A549 (cell line): Measurements from ENCODE around the gene BCAS3. TPM values are rescaled to one million over a fixed set of nuclear protein-coding genes. Genes with fewer than 3 reads are reported as not detected.

Experiments used
- ATAC-seq, 2 experiments: fragments of 200-7000 bp in 1 of 2; fragments of >200 bp in 1 of 2; cut with Nextera tagmentation in 1 of 2; cut with Tn5 transposase in 1 of 2; 3 replicates each; pipeline versions ENCODE4 v1.8.0 to v1.9.1; 2018 to 2020; ENCODE audit warnings: mild to moderate bottlenecking in 1 of 2, moderate library complexity in 1 of 2
- CTCF ChIA-PET: fragments of 300-600 bp; sonication (Branson Sonifier 250); formaldehyde crosslinking; extraction: SDS; loops from one replicate; lab custom pipeline; 2021; ENCODE audit warnings: antibody characterized with exemption, inconsistent platforms; lab: Yijun Ruan, JAX
- POLR2A ChIA-PET: fragments of 350-600 bp; formaldehyde crosslinking; extraction: SDS; loops from one replicate; lab custom pipeline; 2021; ENCODE audit warnings: antibody characterized with exemption, inconsistent platforms; lab: Yijun Ruan, JAX
- DNase-seq, 2 experiments: peaks; one replicate each; pipeline versions ENCODE4 v3.0.0 to v3.0.0-alpha.2; 2011 to 2016; ENCODE audit warnings: low read depth in 1 of 2, low spot score in 1 of 2
- FAIRE-seq: peaks from 2 replicates; lab custom pipeline; 2011; peaks lifted over from hg19 to GRCh38; lab: Jason Lieb, UNC
- H3K27ac ChIP-seq, 2 experiments: fragments of >200 bp; sonication (Bioruptor Twin); formaldehyde crosslinking; 3 replicates each; pipeline ENCODE4 v1.5.1; 2016 to 2017
- H3K4me1 ChIP-seq: fragments of >200 bp; sonication (Bioruptor Twin); formaldehyde crosslinking; 3 replicates; pipeline ENCODE4 v1.6.1; 2016
- H3K4me2 ChIP-seq: fragments of >200 bp; sonication (Bioruptor Twin); formaldehyde crosslinking; 3 replicates; pipeline ENCODE4 v1.6.1; 2016
- H3K4me3 ChIP-seq: fragments of >200 bp; sonication (Bioruptor Twin); formaldehyde crosslinking; 3 replicates; pipeline ENCODE4 v1.5.1; 2016
- H3K9me3 ChIP-seq: fragments of >200 bp; sonication (Bioruptor Twin); formaldehyde crosslinking; 3 replicates; pipeline ENCODE4 v1.6.1; 2016
- CBX8 ChIP-seq: fragments of 200-600 bp; sonication (generic); IDR thresholded peaks from 2 replicates; pipeline ENCODE4 v1.6.1; 2016
- CHD2 ChIP-seq: fragments of 150-350 bp; IDR thresholded peaks from 2 replicates; pipeline ENCODE4 v1.6.1; 2014; ENCODE audit warnings: low read length; ENCODE audit not compliant: partially characterized antibody
- EP300 ChIP-seq, 2 experiments: fragments of >200 bp; sonication (Bioruptor Twin); formaldehyde crosslinking; IDR thresholded peaks; 2 replicates in 1 of 2; 3 replicates in 1 of 2; pipeline ENCODE4 v1.6.1; 2016 to 2017
- FOSB ChIP-seq: fragments of 250-450 bp; sonication (Bioruptor Pico); IDR thresholded peaks from 2 replicates; pipeline ENCODE4 v1.5.0; 2020; ENCODE audit warnings: mild to moderate bottlenecking, moderate library complexity
- FOSL2 ChIP-seq, 2 experiments: fragments of 450-650 bp in 1 of 2; fragments of >200 bp in 1 of 2; sonication (Bioruptor Twin) in 1 of 2; formaldehyde crosslinking; IDR thresholded peaks; 2 replicates each; pipeline versions ENCODE4 v1.5.0 to v1.6.1; 2016 to 2020; ENCODE audit warnings: mild to moderate bottlenecking in 1 of 2, moderate library complexity in 1 of 2
- FOXS1 ChIP-seq: fragments of 250-450 bp; sonication (Bioruptor Pico); IDR thresholded peaks from 2 replicates; pipeline ENCODE4 v1.5.0; 2020; ENCODE audit warnings: mild to moderate bottlenecking, moderate library complexity
- HOXA7 ChIP-seq: fragments of 250-450 bp; sonication (Bioruptor Pico); IDR thresholded peaks from 2 replicates; pipeline ENCODE4 v1.5.0; 2020; ENCODE audit warnings: mild to moderate bottlenecking, moderate library complexity
- JUNB ChIP-seq: fragments of >200 bp; sonication (Bioruptor Twin); formaldehyde crosslinking; IDR thresholded peaks from 2 replicates; pipeline ENCODE4 v1.6.1; 2016
- MAZ ChIP-seq: fragments of 150-350 bp; IDR thresholded peaks from 2 replicates; pipeline ENCODE4 v1.6.1; 2014; ENCODE audit warnings: antibody characterized with exemption, low read depth, low read length, borderline replicate concordance
- NFE2L2 ChIP-seq: fragments of 150-350 bp; conservative IDR thresholded peaks from 2 replicates; pipeline ENCODE4 v1.6.1; 2014; ENCODE audit warnings: low read length
- NPAS2 ChIP-seq: fragments of 250-450 bp; sonication (Bioruptor Pico); IDR thresholded peaks from 2 replicates; pipeline ENCODE4 v1.8.0; 2022; ENCODE audit warnings: mild to moderate bottlenecking, moderate library complexity, borderline replicate concordance
- PBX3 ChIP-seq: IDR thresholded peaks from 2 replicates; pipeline ENCODE4 v1.6.1; 2012
- POLR2A ChIP-seq: IDR thresholded peaks from 2 replicates; pipeline ENCODE4 v1.6.1; 2012; ENCODE audit warnings: mild to moderate bottlenecking, low read length
- POLR2AphosphoS2 ChIP-seq: conservative IDR thresholded peaks from 2 replicates; pipeline ENCODE4 v1.6.1; 2012; ENCODE audit warnings: low read length, improper control_type of control experiment, inconsistent platforms
- RCOR1 ChIP-seq: fragments of 150-350 bp; IDR thresholded peaks from 2 replicates; pipeline ENCODE4 v1.6.1; 2014; ENCODE audit warnings: antibody characterized with exemption, low read length, low read depth
- RFX5 ChIP-seq: fragments of 450-650 bp; IDR thresholded peaks from 2 replicates; pipeline ENCODE4 v1.7.1; 2014; ENCODE audit warnings: antibody characterized with exemption, mild to moderate bottlenecking, moderate library complexity
- SMC3 ChIP-seq: fragments of >200 bp; sonication (Bioruptor Twin); formaldehyde crosslinking; IDR thresholded peaks from 3 replicates; pipeline ENCODE4 v1.6.1; 2018; ENCODE audit warnings: inconsistent platforms
- SREBF2 ChIP-seq: fragments of 450-650 bp; IDR thresholded peaks from 2 replicates; pipeline ENCODE4 v1.6.1; 2014; ENCODE audit warnings: mild to moderate bottlenecking, moderate library complexity
- ZC3H11A ChIP-seq: fragments of 450-650 bp; IDR thresholded peaks from 2 replicates; pipeline ENCODE4 v1.6.1; 2014; ENCODE audit warnings: antibody characterized with exemption, mild to moderate bottlenecking
- ZNF302 ChIP-seq: fragments of 250-450 bp; sonication (Bioruptor Pico); IDR thresholded peaks from 2 replicates; pipeline ENCODE4 v1.9.0; 2021; ENCODE audit warnings: inconsistent platforms, mild to moderate bottlenecking, moderate library complexity
- WGBS: methylation state at CpG from one replicate; pipeline ENCODE4 v1.1.6; 2017; ENCODE audit errors: missing lambda C conversion rate; 5-methylcytosine and 5-hydroxymethylcytosine counted together
- polyA plus RNA-seq, 4 experiments: library from polyadenylated mRNA; depleted of rRNA in 3 of 4; stranded (reverse); fragments of >200 nt; fragmentation: RNase III in 1 of 4; extraction: RNeasy Plus Mini Kit Qiagen cat#74134 plus additional on column Dnase treatment in 1 of 4; gene quantifications; 2 replicates in 3 of 4; 3 replicates in 1 of 4; pipeline ENCODE4 v1.2.3, GENCODE V29; 2011 to 2017

BCAS3 gene
- polyA plus RNA-seq, 2 of the 4 experiments (the other 2 are of a cell fraction) = 14.7 to 43.4 TPM

DNA sequence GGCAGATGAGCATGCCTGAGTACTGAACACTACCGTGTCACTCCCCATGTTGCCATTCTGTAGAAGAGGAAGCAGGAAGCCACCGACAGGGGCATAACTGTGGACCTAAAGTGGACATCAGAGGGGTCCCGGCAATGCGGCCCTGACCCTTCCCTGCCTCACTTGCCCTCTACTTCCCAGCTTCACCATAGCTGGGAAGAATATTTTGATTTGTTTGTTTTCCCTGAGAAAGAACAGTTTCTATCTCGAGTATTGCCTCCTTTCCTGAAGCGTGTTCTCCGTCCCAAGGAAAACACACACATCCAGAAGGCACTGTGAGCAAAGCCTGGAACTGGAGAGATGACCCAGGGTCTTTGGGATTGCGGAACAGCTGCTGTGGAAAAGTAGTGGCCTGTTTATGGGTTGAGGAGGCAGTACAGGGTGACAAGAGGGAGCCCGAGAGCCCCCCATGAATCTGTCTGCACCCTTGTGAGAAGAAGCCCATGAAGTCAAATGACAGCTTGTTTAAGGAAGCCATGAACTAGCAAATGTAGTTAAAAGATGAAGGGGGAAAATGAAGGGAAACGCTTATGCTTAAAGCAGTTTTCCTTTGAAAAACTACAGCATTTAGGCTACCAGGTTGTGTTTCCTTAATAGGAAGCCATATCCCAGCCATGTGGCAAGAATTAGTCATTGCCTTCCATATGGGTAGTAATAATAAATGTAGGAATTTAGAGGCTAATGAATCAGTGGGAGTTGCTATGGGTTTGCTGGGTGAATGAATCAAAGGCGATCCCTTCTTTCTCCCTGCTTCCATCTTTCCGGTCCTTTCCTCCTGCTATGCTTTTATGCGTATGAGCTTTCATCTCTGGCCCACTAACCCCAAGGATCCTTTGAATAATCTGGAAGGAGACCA, 632.0 kb downstream of the BCAS3 start:
- ATAC-seq (no peak), DNase-seq (no peak), FAIRE-seq (no peak)
- no peaks in the 10 kb centered on the region for H3K9me3 ChIP-seq
- peak overlapping the region; percentile 26 to 76 for H3K27ac ChIP-seq
- TF ChIP-seq NFE2L2 (no peak), FOSL2 (IDR thresholded peaks at IDR 0.05) (no peak), FOSL2 (CRISPR knock-in tag; IDR thresholded peaks at IDR 0.05) (0 out of 2 replicates have a peak, but pooled peaks have one; percentile 11)
- H3K4me1 ChIP-seq = peaks cover 33% of the 10 kb centered on the region
- H3K4me3 ChIP-seq = no peak overlapping the region
- ChIA-PET CTCF (interaction anchor here (0.7 to 2.0 kb wide), 9 partner anchors 12 to 338 kb away, joined by 3 to 9 read pairs (median 3); no protein-coding TSS in a partner anchor), POLR2A (no interaction called here)
- WGBS = 91% methylated on average over 13 of the region's 13 CpGs
- no peak overlapping the region for H3K4me2 ChIP-seq

GRCh38 chr17:61310590-61310989, 632.9 kb downstream of the BCAS3 start:
- WGBS = 77% methylated on average over 6 of the region's 6 CpGs
- H3K27ac ChIP-seq = peak overlapping the region in 1 of 2 experiments; percentile 38; a peak in 2 of 6 replicates
- no peaks in the 10 kb centered on the region for H3K9me3 ChIP-seq
- ATAC-seq (peak in 1 of 2 experiments; percentile 53; a peak in 3 of 6 replicates), FAIRE-seq (no peak), DNase-seq (peak in 1 of 2 experiments; percentile 31)
- no peak for TF ChIP-seq RFX5
- TF ChIP-seq CBX8 = no peak
- TF ChIP-seq FOXS1 (CRISPR knock-in tag) = no peak
- no peak for TF ChIP-seq NPAS2 (CRISPR knock-in tag)
- TF ChIP-seq POLR2A = no peak
- no peak for TF ChIP-seq PBX3
- TF ChIP-seq ZNF302 (CRISPR knock-in tag) = no peak
- TF ChIP-seq SMC3 = no peak
- no peak for TF ChIP-seq POLR2AphosphoS2
- TF ChIP-seq SREBF2 = no peak
- no peak for TF ChIP-seq MAZ
- no peak for TF ChIP-seq HOXA7 (CRISPR knock-in tag)
- no peak for TF ChIP-seq EP300 (IDR thresholded peaks at IDR 0.05)
- no peak overlapping the region for H3K4me2 ChIP-seq
- ChIA-PET CTCF (interaction anchor here (0.7 to 1.3 kb wide), 4 partner anchors 38 to 310 kb away, joined by 3 read pairs; no protein-coding TSS in a partner anchor), POLR2A (no interaction called here)
- H3K4me3 ChIP-seq = no peak overlapping the region
- peaks cover 33% of the 10 kb centered on the region for H3K4me1 ChIP-seq

DNA sequence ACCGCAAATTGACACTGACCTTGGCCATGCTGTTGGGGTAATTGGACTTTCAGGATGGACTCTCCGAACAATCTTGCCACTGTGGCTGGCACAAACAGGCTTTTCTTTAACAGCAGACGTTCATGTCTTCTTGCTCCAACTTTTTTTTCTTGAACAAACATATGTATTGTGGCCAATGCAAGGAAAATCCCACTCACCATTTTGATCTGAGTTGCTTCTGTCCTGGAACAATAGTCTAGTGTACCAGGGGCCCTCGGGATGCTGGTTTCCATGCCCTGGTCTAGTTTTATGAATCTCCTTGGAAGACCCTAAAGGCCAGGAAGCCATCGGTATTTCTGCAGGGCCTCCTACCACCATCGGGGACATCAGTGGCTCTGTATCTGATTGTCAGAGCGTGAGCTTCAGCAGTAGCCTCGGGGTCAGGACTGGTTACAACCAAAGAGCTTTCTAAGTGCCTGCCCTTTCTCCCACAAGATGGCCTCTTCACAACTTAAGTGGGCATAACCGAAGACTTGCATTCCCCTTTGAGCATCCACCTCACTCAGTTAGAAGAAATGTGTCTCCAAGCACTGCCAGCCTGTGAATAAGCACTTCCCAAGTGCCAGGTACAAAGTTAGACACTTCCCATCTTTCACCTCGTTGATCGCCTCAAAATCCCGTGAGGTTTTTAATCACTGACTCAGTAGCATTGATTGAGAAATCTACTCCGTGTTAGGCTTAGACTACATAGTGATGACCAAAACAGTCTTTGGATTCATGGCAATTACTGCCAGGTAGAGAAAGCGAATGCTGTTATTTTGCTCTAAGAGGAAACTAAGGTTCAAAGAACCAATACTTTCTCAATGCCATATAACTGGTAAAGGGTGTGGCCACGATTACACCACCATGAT, 635.0 kb downstream of the BCAS3 start:
- TF ChIP-seq JUNB = no peak
- no peak for TF ChIP-seq ZC3H11A
- no peak for TF ChIP-seq FOSB
- TF ChIP-seq RCOR1 = no peak
- no peak for TF ChIP-seq CHD2
- ATAC-seq = no peak
- POLR2A ChIA-PET = no interaction called here
- H3K4me1 ChIP-seq = peaks cover 32% of the 10 kb centered on the region
- no peaks in the 10 kb centered on the region for H3K9me3 ChIP-seq
- DNase-seq = no peak
- 83% methylated on average over 15 of the region's 15 CpGs for WGBS
- no peak overlapping the region for H3K27ac ChIP-seq
- CTCF ChIA-PET = interaction anchor here (0.7 to 1.4 kb wide), 2 partner anchors 10 to 272 kb away, joined by 3 read pairs; no protein-coding TSS in a partner anchor
- FAIRE-seq = peak; percentile 7
- H3K4me3 ChIP-seq = no peak overlapping the region
- H3K4me2 ChIP-seq = no peak overlapping the region
